Measurements from ENCODE around the gene TBX21.
A peak's percentile ranks its signal among the peaks of the same experiment; 100 is the strongest.

The TBX21 gene

GRCh38 chr17:47687328-47687690, 45.7 kb upstream of the TBX21 start:
- Histone ChIP-seq H3K36me3 (ENCODE audit: insufficient read depth, insufficient read length, low read length) (peaks cover 30% of the 10 kb centered on the region), H3K27me3 (ENCODE audit: insufficient read depth, insufficient read length) (no peaks in the 10 kb centered on the region), H3K4me3 (ENCODE audit: insufficient read length, low read depth) (no peak overlapping the region), H3K4me1 (ENCODE audit: insufficient read depth, insufficient read length) (peaks cover 13% of the 10 kb centered on the region), H3K9ac (ENCODE audit: insufficient read length, low read depth) (no peak overlapping the region), H3K9me3 (ENCODE audit: insufficient read depth, low read length) (no peaks in the 10 kb centered on the region)
- DNase-seq (ENCODE audit: low read depth, low spot score): no peak
- TF ChIP-seq SUZ12 (IDR thresholded peaks at IDR 0.05; ENCODE audit: extremely low read depth, insufficient read depth, insufficient read length): no peak
- no peak for TF ChIP-seq YY1 (IDR thresholded peaks at IDR 0.05; ENCODE audit: insufficient read depth, insufficient read length)

DNA sequence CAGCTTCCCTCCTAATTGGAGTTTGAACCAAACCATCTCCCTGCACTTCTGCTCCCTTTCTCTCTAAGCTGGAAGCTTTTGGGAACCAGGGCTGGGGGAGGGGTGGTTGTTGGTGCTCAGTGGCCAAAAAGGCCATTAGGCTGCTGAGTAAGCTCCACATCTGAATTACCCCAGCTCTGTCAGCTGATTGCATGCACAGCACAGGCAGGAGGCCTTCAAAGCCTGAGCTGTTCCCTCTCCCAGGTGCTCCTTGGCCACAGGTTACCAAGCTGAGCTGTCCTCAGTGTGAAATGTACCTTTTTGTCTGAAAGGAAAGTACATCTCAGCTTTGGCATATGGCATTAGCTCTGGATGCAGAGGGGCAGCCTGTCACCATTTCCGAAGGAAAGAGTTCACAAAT, 45.3 kb upstream of the TBX21 start:
- no peaks in the 10 kb centered on the region for H3K9me3 ChIP-seq (ENCODE audit: insufficient read depth, low read length)
- TF ChIP-seq SUZ12 (IDR thresholded peaks at IDR 0.05; ENCODE audit: extremely low read depth, insufficient read depth, insufficient read length): no peak
- no peak for TF ChIP-seq YY1 (IDR thresholded peaks at IDR 0.05; ENCODE audit: insufficient read depth, insufficient read length)
- no peak for TF ChIP-seq ZNF274 (IDR thresholded peaks at IDR 0.05; ENCODE audit: low read depth, low read length)
- peaks cover 25% of the 10 kb centered on the region for H3K36me3 ChIP-seq (ENCODE audit: insufficient read depth, insufficient read length, low read length)
- no peak overlapping the region for H3K9ac ChIP-seq (ENCODE audit: insufficient read length, low read depth)
- peak; percentile 38 for DNase-seq (ENCODE audit: low read depth, low spot score)
- H3K4me1 ChIP-seq (ENCODE audit: insufficient read depth, insufficient read length): peaks cover 13% of the 10 kb centered on the region
- no peak overlapping the region for H3K4me3 ChIP-seq (ENCODE audit: insufficient read length, low read depth)
- H3K27me3 ChIP-seq (ENCODE audit: insufficient read depth, insufficient read length): no peaks in the 10 kb centered on the region

GRCh38 chr17:47690121-47690520, 42.9 kb upstream of the TBX21 start:
- DNase-seq (ENCODE audit: low read depth, low spot score): no peak
- H3K27me3 ChIP-seq (ENCODE audit: insufficient read depth, insufficient read length): no peaks in the 10 kb centered on the region
- H3K9ac ChIP-seq (ENCODE audit: insufficient read length, low read depth): no peak overlapping the region
- TF ChIP-seq ZNF274 (IDR thresholded peaks at IDR 0.05; ENCODE audit: low read depth, low read length) (no peak), YY1 (IDR thresholded peaks at IDR 0.05; ENCODE audit: insufficient read depth, insufficient read length) (no peak), SUZ12 (IDR thresholded peaks at IDR 0.05; ENCODE audit: extremely low read depth, insufficient read depth, insufficient read length) (no peak)
- H3K4me3 ChIP-seq (ENCODE audit: insufficient read length, low read depth): no peak overlapping the region
- H3K9me3 ChIP-seq (ENCODE audit: insufficient read depth, low read length): no peaks in the 10 kb centered on the region
- peaks cover 13% of the 10 kb centered on the region for H3K4me1 ChIP-seq (ENCODE audit: insufficient read depth, insufficient read length)
- H3K36me3 ChIP-seq (ENCODE audit: insufficient read depth, insufficient read length, low read length): peaks cover 9% of the 10 kb centered on the region

DNA sequence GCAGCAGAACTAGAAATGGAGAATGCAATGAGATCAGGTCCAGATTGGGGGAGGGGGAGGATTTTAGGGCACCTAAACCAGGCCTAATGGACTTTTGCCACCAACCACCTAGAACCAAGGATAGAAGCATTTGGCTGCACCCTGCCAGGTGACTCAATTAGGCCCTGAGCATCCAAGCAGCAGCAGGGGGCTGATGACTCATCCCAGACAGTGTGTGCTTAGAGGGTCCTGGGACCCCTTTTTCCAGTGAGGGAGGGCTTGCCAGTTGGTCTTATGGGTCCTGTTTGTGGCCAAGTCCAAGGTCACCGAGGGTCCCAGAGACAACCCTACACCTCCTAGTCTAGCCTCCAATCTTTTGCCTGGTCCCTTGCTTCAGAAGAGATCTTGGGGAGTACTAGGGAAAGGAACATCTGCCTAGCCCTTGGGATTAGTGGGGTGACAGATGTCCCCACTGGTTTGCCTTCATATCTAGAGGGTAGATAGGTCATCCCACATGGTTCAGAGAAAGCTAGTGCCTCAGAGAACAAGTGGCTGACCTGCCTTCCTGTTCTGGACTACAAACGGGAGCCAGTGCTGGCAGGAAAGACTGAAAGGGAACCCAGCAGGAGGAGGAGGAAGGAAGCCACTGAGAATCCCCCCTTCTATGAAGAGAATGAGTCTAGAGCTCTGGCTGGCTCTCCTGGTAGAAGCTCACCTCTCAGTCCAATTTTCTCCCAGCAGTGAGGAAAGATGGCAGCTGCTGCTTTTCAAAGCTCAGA, 40.7 kb upstream of the TBX21 start:
- Histone ChIP-seq H3K4me3 (ENCODE audit: insufficient read length, low read depth) (no peak overlapping the region), H3K36me3 (ENCODE audit: insufficient read depth, insufficient read length, low read length) (peaks cover 11% of the 10 kb centered on the region), H3K27me3 (ENCODE audit: insufficient read depth, insufficient read length) (no peaks in the 10 kb centered on the region), H3K9ac (ENCODE audit: insufficient read length, low read depth) (no peak overlapping the region), H3K9me3 (ENCODE audit: insufficient read depth, low read length) (no peaks in the 10 kb centered on the region), H3K4me1 (ENCODE audit: insufficient read depth, insufficient read length) (peaks cover 22% of the 10 kb centered on the region)
- DNase-seq (ENCODE audit: low read depth, low spot score): no peak
- no peak for TF ChIP-seq ZNF274 (IDR thresholded peaks at IDR 0.05; ENCODE audit: low read depth, low read length)
- no peak for TF ChIP-seq SUZ12 (IDR thresholded peaks at IDR 0.05; ENCODE audit: extremely low read depth, insufficient read depth, insufficient read length)
- no peak for TF ChIP-seq YY1 (IDR thresholded peaks at IDR 0.05; ENCODE audit: insufficient read depth, insufficient read length)

- Histone ChIP-seq H3K4me1 (ENCODE audit: insufficient read depth, insufficient read length) (peaks cover 22% of the 10 kb centered on the region), H3K27me3 (ENCODE audit: insufficient read depth, insufficient read length) (no peaks in the 10 kb centered on the region)
These were observed 39.9 kb upstream of the TBX21 start for GRCh38 chr17:47692895-47693730.

GRCh38 chr17:47693731-47694580, 39.1 kb upstream of the TBX21 start, which contains the start of gene TBKBP1:
Gene TBKBP1 (plus strand): TSS chr17:47694161. CDS start chr17:47696113, 1,952 bp downstream.
- Histone ChIP-seq H3K4me3 (ENCODE audit: insufficient read length, low read depth) (peak within 1 kb of the TSS; percentile 87), H3K27me3 (ENCODE audit: insufficient read depth, insufficient read length) (no peaks in the 10 kb centered on the region), H3K36me3 (ENCODE audit: insufficient read depth, insufficient read length, low read length) (peaks cover 22% of the 10 kb centered on the region), H3K4me1 (ENCODE audit: insufficient read depth, insufficient read length) (peaks cover 26% of the 10 kb centered on the region), H3K9me3 (ENCODE audit: insufficient read depth, low read length) (no peaks in the 10 kb centered on the region), H3K9ac (ENCODE audit: insufficient read length, low read depth) (peak within 1 kb of the TSS; percentile 96)
- DNase-seq (ENCODE audit: low read depth, low spot score): peak; percentile 70
- TF ChIP-seq YY1 (IDR thresholded peaks at IDR 0.05; ENCODE audit: insufficient read depth, insufficient read length) (no peak), SUZ12 (IDR thresholded peaks at IDR 0.05; ENCODE audit: extremely low read depth, insufficient read depth, insufficient read length) (no peak), ZNF274 (IDR thresholded peaks at IDR 0.05; ENCODE audit: low read depth, low read length) (no peak)

More at GRCh38 chr17:47692895-47693730, 39.9 kb upstream of the TBX21 start:
- TF ChIP-seq YY1 (IDR thresholded peaks at IDR 0.05; ENCODE audit: insufficient read depth, insufficient read length) (no peak), ZNF274 (IDR thresholded peaks at IDR 0.05; ENCODE audit: low read depth, low read length) (no peak), SUZ12 (IDR thresholded peaks at IDR 0.05; ENCODE audit: extremely low read depth, insufficient read depth, insufficient read length) (no peak)
- DNase-seq (ENCODE audit: low read depth, low spot score): no peak
- peak overlapping the region; percentile 64 for H3K9ac ChIP-seq (ENCODE audit: insufficient read length, low read depth)
- H3K36me3 ChIP-seq (ENCODE audit: insufficient read depth, insufficient read length, low read length): peaks cover 15% of the 10 kb centered on the region
- H3K9me3 ChIP-seq (ENCODE audit: insufficient read depth, low read length): no peaks in the 10 kb centered on the region
- peak overlapping the region; percentile 27 for H3K4me3 ChIP-seq (ENCODE audit: insufficient read length, low read depth)

Data from NT2/D1 (cell line).